ENCODE results near the gene AGTPBP1. TPM values are rescaled to one million over a fixed set of nuclear protein-coding genes. Genes with fewer than 3 reads are reported as not detected.
"Not testable (repeated sequence)": the region's sequence is repeated elsewhere in the genome, so short reads cannot be mapped to it uniquely, and the experiment has no call there.

Gene AGTPBP1
- total RNA-seq: 25.8 TPM
- polyA plus RNA-seq (ENCODE audit: insufficient read depth, low read depth, low replicate concordance): 4.1 TPM
- long read RNA-seq, donor 1, full-length matches to known transcripts: 1 of 9 reads
- long read RNA-seq, donor 1, partial matches to known transcripts: 8 of 9 reads
- long read RNA-seq, donor 1, other reads (novel, unspliced or antisense): 0 of 9 reads
- long read RNA-seq, donor 2, full-length matches to known transcripts: 3 of 3 reads
- long read RNA-seq, donor 2, partial matches to known transcripts: 0 of 3 reads
- long read RNA-seq, donor 2, other reads (novel, unspliced or antisense): 0 of 3 reads
- long read RNA-seq, donor 3: 0 reads
- long read RNA-seq, donor 4, full-length matches to known transcripts: 3 of 3 reads
- long read RNA-seq, donor 4, partial matches to known transcripts: 0 of 3 reads
- long read RNA-seq, donor 4, other reads (novel, unspliced or antisense): 0 of 3 reads
- long read RNA-seq, donor 5: 0 reads
- long read RNA-seq, donor 6, full-length matches to known transcripts: 1 of 8 reads
- long read RNA-seq, donor 6, partial matches to known transcripts: 7 of 8 reads
- long read RNA-seq, donor 6, other reads (novel, unspliced or antisense): 0 of 8 reads
- long read RNA-seq, donor 7, full-length matches to known transcripts: 6 of 14 reads
- long read RNA-seq, donor 7, partial matches to known transcripts: 4 of 14 reads
- long read RNA-seq, donor 7, other reads (novel, unspliced or antisense): 4 of 14 reads
- long read RNA-seq, donor 8: 0 reads
- long read RNA-seq, donor 9: 0 reads
- long read RNA-seq, donor 10: 0 reads

GRCh38 chr9:85741875-85742596, at the start of gene AGTPBP1:
Gene AGTPBP1, minus strand, starts transcription at chr9:85741954. Its CDS starts 29,421 bp downstream, at chr9:85712533.
- FAIRE-seq: no peak

GRCh38 chr9:85786116-85786515, 44.4 kb upstream of the AGTPBP1 start:
- DNase-seq; H3K4me3 ChIP-seq (ENCODE audit: low read length in 3 of 3); H3K27me3 ChIP-seq (ENCODE audit: control insufficient read depth, insufficient read depth, low read length); H3K9me3 ChIP-seq (ENCODE audit: control insufficient read depth in 2 of 3, insufficient read depth in 1 of 3, low read length in 3 of 3); H3K4me1 ChIP-seq (ENCODE audit: control insufficient read depth in 2 of 3, insufficient read depth in 2 of 3, low read depth in 1 of 3, low read length in 3 of 3); H3K36me3 ChIP-seq (ENCODE audit: control insufficient read depth in 2 of 3, insufficient read depth in 3 of 3, low read length in 3 of 3); intact Hi-C loops (cut with DNase I); H3K9ac ChIP-seq (ENCODE audit: low read length in 3 of 3); H3K27ac ChIP-seq (ENCODE audit: low read depth in 2 of 2, low read length in 2 of 2): not testable (repeated sequence)
- peak; percentile 95 for FAIRE-seq

More at GRCh38 chr9:85741875-85742596, at the start of gene AGTPBP1:
- Histone ChIP-seq H3K4me1 (ENCODE audit: control insufficient read depth in 2 of 3, insufficient read depth in 2 of 3, low read depth in 1 of 3, low read length in 3 of 3) (peaks cover 0 to 8% (median 0%) of the 10 kb centered on the region in 3 donors), H3K36me3 (ENCODE audit: control insufficient read depth in 2 of 3, insufficient read depth in 3 of 3, low read length in 3 of 3) (no peaks in the 10 kb centered on the region), H3K9me3 (ENCODE audit: control insufficient read depth in 2 of 3, insufficient read depth in 1 of 3, low read length in 3 of 3) (no peaks in the 10 kb centered on the region), H3K27ac (ENCODE audit: low read depth in 2 of 2, low read length in 2 of 2) (peak within 1 kb of the TSS; percentile 76 to 82), H3K9ac (ENCODE audit: low read length in 3 of 3) (peak within 1 kb of the TSS; percentile 64 to 92 (median 80)), H3K27me3 (ENCODE audit: control insufficient read depth, insufficient read depth, low read length) (no peaks in the 10 kb centered on the region), H3K4me3 (ENCODE audit: low read length in 3 of 3) (peak within 1 kb of the TSS; percentile 91 to 93 (median 91))
- intact Hi-C loops (cut with DNase I): no loop called here
- peak; percentile 95 to 99 (median 97) for DNase-seq
- TF ChIP-seq CTCF (IDR thresholded peaks at IDR 0.05; ENCODE audit: borderline replicate concordance, extremely low read depth, insufficient read depth): no peak

GRCh38 chr9:85773844-85774243, 32.1 kb upstream of the AGTPBP1 start:
- H3K36me3 ChIP-seq (ENCODE audit: control insufficient read depth in 2 of 3, insufficient read depth in 3 of 3, low read length in 3 of 3); H3K27me3 ChIP-seq (ENCODE audit: control insufficient read depth, insufficient read depth, low read length); H3K9me3 ChIP-seq (ENCODE audit: control insufficient read depth in 2 of 3, insufficient read depth in 1 of 3, low read length in 3 of 3); DNase-seq; H3K4me3 ChIP-seq (ENCODE audit: low read length in 3 of 3); H3K9ac ChIP-seq (ENCODE audit: low read length in 3 of 3); H3K4me1 ChIP-seq (ENCODE audit: control insufficient read depth in 2 of 3, insufficient read depth in 2 of 3, low read depth in 1 of 3, low read length in 3 of 3); H3K27ac ChIP-seq (ENCODE audit: low read depth in 2 of 2, low read length in 2 of 2); FAIRE-seq; intact Hi-C loops (cut with DNase I): not testable (repeated sequence)

- H3K27me3 ChIP-seq (ENCODE audit: control insufficient read depth, insufficient read depth, low read length); DNase-seq; H3K4me1 ChIP-seq (ENCODE audit: control insufficient read depth in 2 of 3, insufficient read depth in 2 of 3, low read depth in 1 of 3, low read length in 3 of 3); H3K4me3 ChIP-seq (ENCODE audit: low read length in 3 of 3); H3K36me3 ChIP-seq (ENCODE audit: control insufficient read depth in 2 of 3, insufficient read depth in 3 of 3, low read length in 3 of 3); intact Hi-C loops (cut with DNase I); H3K27ac ChIP-seq (ENCODE audit: low read depth in 2 of 2, low read length in 2 of 2); FAIRE-seq; H3K9ac ChIP-seq (ENCODE audit: low read length in 3 of 3); H3K9me3 ChIP-seq (ENCODE audit: control insufficient read depth in 2 of 3, insufficient read depth in 1 of 3, low read length in 3 of 3): not testable (repeated sequence)
Measured at GRCh38 chr9:85761802-85762201, 20.0 kb upstream of the AGTPBP1 start.

GRCh38 chr9:85757716-85758115, 16.0 kb upstream of the AGTPBP1 start:
- H3K4me1 ChIP-seq (ENCODE audit: control insufficient read depth in 2 of 3, insufficient read depth in 2 of 3, low read depth in 1 of 3, low read length in 3 of 3); H3K9me3 ChIP-seq (ENCODE audit: control insufficient read depth in 2 of 3, insufficient read depth in 1 of 3, low read length in 3 of 3); H3K27ac ChIP-seq (ENCODE audit: low read depth in 2 of 2, low read length in 2 of 2); H3K9ac ChIP-seq (ENCODE audit: low read length in 3 of 3); H3K36me3 ChIP-seq (ENCODE audit: control insufficient read depth in 2 of 3, insufficient read depth in 3 of 3, low read length in 3 of 3); intact Hi-C loops (cut with DNase I); H3K27me3 ChIP-seq (ENCODE audit: control insufficient read depth, insufficient read depth, low read length); DNase-seq; H3K4me3 ChIP-seq (ENCODE audit: low read length in 3 of 3); FAIRE-seq: not testable (repeated sequence)

GRCh38 chr9:85756216-85756615, 14.5 kb upstream of the AGTPBP1 start:
- H3K9ac ChIP-seq (ENCODE audit: low read length in 3 of 3); H3K36me3 ChIP-seq (ENCODE audit: control insufficient read depth in 2 of 3, insufficient read depth in 3 of 3, low read length in 3 of 3); H3K9me3 ChIP-seq (ENCODE audit: control insufficient read depth in 2 of 3, insufficient read depth in 1 of 3, low read length in 3 of 3); FAIRE-seq; H3K4me1 ChIP-seq (ENCODE audit: control insufficient read depth in 2 of 3, insufficient read depth in 2 of 3, low read depth in 1 of 3, low read length in 3 of 3); H3K27ac ChIP-seq (ENCODE audit: low read depth in 2 of 2, low read length in 2 of 2); H3K4me3 ChIP-seq (ENCODE audit: low read length in 3 of 3); H3K27me3 ChIP-seq (ENCODE audit: control insufficient read depth, insufficient read depth, low read length); intact Hi-C loops (cut with DNase I); DNase-seq: not testable (repeated sequence)
